Epithelial cell of proximal tubule (primary cell): Measurements from ENCODE around the gene SMAD1. TPM values are rescaled to one million over a fixed set of nuclear protein-coding genes. Genes with fewer than 3 reads are reported as not detected.

Experiments used
- DNase-seq: peaks from one replicate; pipeline ENCODE4 v3.0.0-alpha.2; 2011; ENCODE audit warnings: low read depth
- H3K4me3 ChIP-seq: 2 replicates; pipeline ENCODE4 v1.5.1; 2011; ENCODE audit warnings: low read depth, mild to moderate bottlenecking, low read length
- CTCF ChIP-seq: conservative IDR thresholded peaks from 2 replicates; pipeline ENCODE4 v1.5.1; 2012; ENCODE audit warnings: low read depth, mild to moderate bottlenecking, low read length
- total RNA-seq: library from RNA; depleted of rRNA; stranded (reverse); fragments of >200 nt; gene quantifications from 2 replicates; pipeline ENCODE4 v1.2.3, GENCODE V29; 2015

SMAD1 gene
- total RNA-seq, 1 donor from 2014 or later, result 23.4 TPM

GRCh38 chr4:145540235-145540634, 58.6 kb downstream of the SMAD1 start:
- no peak for TF ChIP-seq CTCF
- DNase-seq, result no peak
- H3K4me3 ChIP-seq, result no peak overlapping the region

GRCh38 chr4:145541346-145541745, 59.7 kb downstream of the SMAD1 start:
- H3K4me3 ChIP-seq, result no peak overlapping the region
- TF ChIP-seq CTCF, result no peak
- no peak for DNase-seq

GRCh38 chr4:145545031-145545430, 63.4 kb downstream of the SMAD1 start:
- H3K4me3 ChIP-seq, result no peak overlapping the region
- DNase-seq, result no peak

GRCh38 chr4:145545538-145546174, 64.0 kb downstream of the SMAD1 start:
- DNase-seq, result peak; percentile 95
- H3K4me3 ChIP-seq, result no peak overlapping the region
- no peak for TF ChIP-seq CTCF

More at GRCh38 chr4:145545031-145545430, 63.4 kb downstream of the SMAD1 start:
- TF ChIP-seq CTCF, result no peak

- H3K4me3 ChIP-seq, result no peak overlapping the region
- DNase-seq, result no peak
These were observed 64.7 kb downstream of the SMAD1 start for GRCh38 chr4:145546175-145546915.

GRCh38 chr4:145551660-145552059, 70.0 kb downstream of the SMAD1 start:
- DNase-seq, result no peak
- H3K4me3 ChIP-seq, result no peak overlapping the region
- TF ChIP-seq CTCF, result no peak

More at GRCh38 chr4:145546175-145546915, 64.7 kb downstream of the SMAD1 start:
- no peak for TF ChIP-seq CTCF
